HCT116 (cell line): ENCODE results near the gene TFDP3. TPM values are rescaled to one million over a fixed set of nuclear protein-coding genes. Genes with fewer than 3 reads are reported as not detected.

Source experiments
- CEBPB ChIP-seq: IDR thresholded peaks from 2 replicates; pipeline ENCODE4 v1.6.1; 2012; ENCODE audit warnings: low read depth
- ZNF274 ChIP-seq: fragments of 200-500 bp; sonication (Bioruptor generic); IDR thresholded peaks from 2 replicates; pipeline ENCODE4 v1.6.1; 2014; ENCODE audit warnings: mild to moderate bottlenecking, low read depth, low read length, inconsistent platforms
- total RNA-seq: library from RNA; stranded (reverse); gene quantifications from one replicate; pipeline ENCODE4 v1.2.1, GENCODE V29; 2021; ENCODE audit not compliant: unreplicated experiment
- TF ChIP-seq, protein P1 (sequence below): IDR thresholded peaks from 2 replicates; pipeline ENCODE4 v1.6.1; 2011; ENCODE audit warnings: mild to moderate bottlenecking, low read length, moderate library complexity; ENCODE audit not compliant: insufficient replicate concordance; ENCODE audit errors: extremely low read depth
- TF ChIP-seq, protein P2 (sequence below): IDR thresholded peaks from 2 replicates; pipeline ENCODE4 v1.6.1; 2012; ENCODE audit warnings: low read depth

TFDP3 gene
- total RNA-seq, 1 experiment from 2014 or later = not detected

DNA sequence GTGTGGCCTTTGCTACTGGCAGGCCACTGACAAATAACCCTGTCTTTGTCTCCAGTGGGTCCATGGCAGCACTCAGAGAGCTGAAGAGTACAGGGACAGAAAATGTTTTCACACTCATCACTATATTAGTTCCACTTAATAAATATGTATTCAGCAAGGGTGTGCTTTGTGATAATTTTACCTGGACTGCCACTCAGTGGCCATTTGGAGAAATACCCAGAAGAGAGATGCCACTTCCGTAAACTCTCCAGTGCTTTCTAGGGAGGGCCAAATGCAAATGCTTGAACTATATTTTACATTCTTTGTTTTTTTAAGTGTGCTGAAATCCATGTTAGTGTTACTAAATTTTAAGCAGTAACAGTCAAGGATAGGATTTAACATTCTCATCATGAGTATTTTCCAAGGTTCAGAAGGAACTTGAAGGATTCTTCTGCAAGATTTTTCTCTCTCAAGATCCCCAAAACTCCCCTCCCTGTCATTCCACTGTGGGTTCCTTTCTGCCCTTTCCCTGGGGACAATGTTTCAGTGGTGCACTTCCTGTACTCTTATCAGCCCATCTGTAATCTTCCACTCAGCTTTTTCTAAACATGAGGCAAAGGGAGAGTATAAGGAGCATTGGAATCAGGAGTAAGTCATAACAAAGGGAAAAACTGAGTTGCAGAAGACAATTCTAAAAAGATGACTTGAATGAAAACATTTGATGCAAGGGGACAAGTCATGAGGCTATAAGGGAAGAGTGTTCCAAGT, 46.0 kb downstream of the TFDP3 start (continued):
- TF ChIP-seq, protein P1, sequence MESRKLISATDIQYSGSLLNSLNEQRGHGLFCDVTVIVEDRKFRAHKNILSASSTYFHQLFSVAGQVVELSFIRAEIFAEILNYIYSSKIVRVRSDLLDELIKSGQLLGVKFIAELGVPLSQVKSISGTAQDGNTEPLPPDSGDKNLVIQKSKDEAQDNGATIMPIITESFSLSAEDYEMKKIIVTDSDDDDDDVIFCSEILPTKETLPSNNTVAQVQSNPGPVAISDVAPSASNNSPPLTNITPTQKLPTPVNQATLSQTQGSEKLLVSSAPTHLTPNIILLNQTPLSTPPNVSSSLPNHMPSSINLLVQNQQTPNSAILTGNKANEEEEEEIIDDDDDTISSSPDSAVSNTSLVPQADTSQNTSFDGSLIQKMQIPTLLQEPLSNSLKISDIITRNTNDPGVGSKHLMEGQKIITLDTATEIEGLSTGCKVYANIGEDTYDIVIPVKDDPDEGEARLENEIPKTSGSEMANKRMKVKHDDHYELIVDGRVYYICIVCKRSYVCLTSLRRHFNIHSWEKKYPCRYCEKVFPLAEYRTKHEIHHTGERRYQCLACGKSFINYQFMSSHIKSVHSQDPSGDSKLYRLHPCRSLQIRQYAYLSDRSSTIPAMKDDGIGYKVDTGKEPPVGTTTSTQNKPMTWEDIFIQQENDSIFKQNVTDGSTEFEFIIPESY = no peak
- TF ChIP-seq, protein P2, sequence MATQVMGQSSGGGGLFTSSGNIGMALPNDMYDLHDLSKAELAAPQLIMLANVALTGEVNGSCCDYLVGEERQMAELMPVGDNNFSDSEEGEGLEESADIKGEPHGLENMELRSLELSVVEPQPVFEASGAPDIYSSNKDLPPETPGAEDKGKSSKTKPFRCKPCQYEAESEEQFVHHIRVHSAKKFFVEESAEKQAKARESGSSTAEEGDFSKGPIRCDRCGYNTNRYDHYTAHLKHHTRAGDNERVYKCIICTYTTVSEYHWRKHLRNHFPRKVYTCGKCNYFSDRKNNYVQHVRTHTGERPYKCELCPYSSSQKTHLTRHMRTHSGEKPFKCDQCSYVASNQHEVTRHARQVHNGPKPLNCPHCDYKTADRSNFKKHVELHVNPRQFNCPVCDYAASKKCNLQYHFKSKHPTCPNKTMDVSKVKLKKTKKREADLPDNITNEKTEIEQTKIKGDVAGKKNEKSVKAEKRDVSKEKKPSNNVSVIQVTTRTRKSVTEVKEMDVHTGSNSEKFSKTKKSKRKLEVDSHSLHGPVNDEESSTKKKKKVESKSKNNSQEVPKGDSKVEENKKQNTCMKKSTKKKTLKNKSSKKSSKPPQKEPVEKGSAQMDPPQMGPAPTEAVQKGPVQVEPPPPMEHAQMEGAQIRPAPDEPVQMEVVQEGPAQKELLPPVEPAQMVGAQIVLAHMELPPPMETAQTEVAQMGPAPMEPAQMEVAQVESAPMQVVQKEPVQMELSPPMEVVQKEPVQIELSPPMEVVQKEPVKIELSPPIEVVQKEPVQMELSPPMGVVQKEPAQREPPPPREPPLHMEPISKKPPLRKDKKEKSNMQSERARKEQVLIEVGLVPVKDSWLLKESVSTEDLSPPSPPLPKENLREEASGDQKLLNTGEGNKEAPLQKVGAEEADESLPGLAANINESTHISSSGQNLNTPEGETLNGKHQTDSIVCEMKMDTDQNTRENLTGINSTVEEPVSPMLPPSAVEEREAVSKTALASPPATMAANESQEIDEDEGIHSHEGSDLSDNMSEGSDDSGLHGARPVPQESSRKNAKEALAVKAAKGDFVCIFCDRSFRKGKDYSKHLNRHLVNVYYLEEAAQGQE = no peak
- TF ChIP-seq CEBPB (no peak), ZNF274 (no peak)

Other genes with a start within 250 kb of the TFDP3 start
- not detected for gene USP26, start 121.2 kb downstream of the TFDP3 start, total RNA-seq
- gene GPC4, start 197.1 kb upstream of the TFDP3 start, total RNA-seq = 9.7 TPM